ENCODE measurements around the gene EBF3. TPM values are rescaled to one million over a fixed set of nuclear protein-coding genes. Genes with fewer than 3 reads are reported as not detected.

The EBF3 gene
- polyA plus RNA-seq, 4 donors: 0.89 to 2.8 (median 1.8) TPM

Other genes with a start within 250 kb of the EBF3 start
- 1 to 10 TPM; 6.1 to 7.7 (median 6.8) TPM for gene C10orf143, start 146.6 kb upstream of the EBF3 start, polyA plus RNA-seq (ENCODE audit: insufficient read length in 4 of 4)
- 10 to 100 TPM; 79.7 to 88.8 (median 86.8) TPM for gene GLRX3, start 172.1 kb upstream of the EBF3 start, polyA plus RNA-seq (ENCODE audit: insufficient read length in 4 of 4)

All from left renal cortex interstitium (tissue), 4 donors.